Right lobe of liver (tissue), 4 donors: Measurements from ENCODE around the gene ASB15.

Experiments used
- POLR2A ChIP-seq: fragments of 450-650 bp; IDR thresholded peaks from one replicate; pipeline ENCODE4 v1.6.1; 2017; ENCODE audit warnings: antibody characterized with exemption, mild to moderate bottlenecking
- TF ChIP-seq, protein P1 (sequence below), 4 donors: fragments of 200-600 bp in 3 of 4; fragments of 450-650 bp in 1 of 4; IDR thresholded peaks; one replicate each; pipeline versions ENCODE4 v1.5.1 to v1.8.0; 2016 to 2022; ENCODE audit warnings: antibody characterized with exemption in 4 of 4, mild to moderate bottlenecking in 2 of 4
- donor health status: DM: no; HTN: no; CAD: no.
- donor health status: DM: no; HTN: no; CAD: no.
- donor health status: DM: no; HTN: yes; CAD: no.

DNA sequence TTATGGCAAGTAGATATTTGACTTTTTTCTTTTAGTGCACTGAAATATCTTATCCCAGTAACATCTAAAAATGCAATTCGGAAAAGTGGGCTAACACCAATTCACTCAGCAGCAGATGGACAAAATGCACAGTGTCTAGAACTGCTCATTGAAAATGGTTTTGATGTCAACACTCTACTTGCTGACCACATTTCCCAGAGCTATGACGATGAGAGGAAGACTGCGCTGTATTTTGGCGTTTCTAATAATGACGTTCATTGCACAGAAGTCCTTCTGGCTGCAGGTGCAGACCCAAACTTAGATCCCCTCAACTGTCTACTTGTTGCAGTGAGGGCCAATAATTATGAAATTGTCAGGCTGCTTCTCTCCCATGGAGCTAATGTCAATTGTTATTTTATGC, 27.2 kb downstream of the ASB15 start:
- no peak for TF ChIP-seq POLR2A
- TF ChIP-seq, protein P1, sequence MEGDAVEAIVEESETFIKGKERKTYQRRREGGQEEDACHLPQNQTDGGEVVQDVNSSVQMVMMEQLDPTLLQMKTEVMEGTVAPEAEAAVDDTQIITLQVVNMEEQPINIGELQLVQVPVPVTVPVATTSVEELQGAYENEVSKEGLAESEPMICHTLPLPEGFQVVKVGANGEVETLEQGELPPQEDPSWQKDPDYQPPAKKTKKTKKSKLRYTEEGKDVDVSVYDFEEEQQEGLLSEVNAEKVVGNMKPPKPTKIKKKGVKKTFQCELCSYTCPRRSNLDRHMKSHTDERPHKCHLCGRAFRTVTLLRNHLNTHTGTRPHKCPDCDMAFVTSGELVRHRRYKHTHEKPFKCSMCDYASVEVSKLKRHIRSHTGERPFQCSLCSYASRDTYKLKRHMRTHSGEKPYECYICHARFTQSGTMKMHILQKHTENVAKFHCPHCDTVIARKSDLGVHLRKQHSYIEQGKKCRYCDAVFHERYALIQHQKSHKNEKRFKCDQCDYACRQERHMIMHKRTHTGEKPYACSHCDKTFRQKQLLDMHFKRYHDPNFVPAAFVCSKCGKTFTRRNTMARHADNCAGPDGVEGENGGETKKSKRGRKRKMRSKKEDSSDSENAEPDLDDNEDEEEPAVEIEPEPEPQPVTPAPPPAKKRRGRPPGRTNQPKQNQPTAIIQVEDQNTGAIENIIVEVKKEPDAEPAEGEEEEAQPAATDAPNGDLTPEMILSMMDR (IDR thresholded peaks at IDR 0.05): no peak
